ENCODE data around the gene DNPH1.

- TF ChIP-seq CTCF (conservative IDR thresholded peaks at IDR 0.05) (no peak), EZH2 (IDR thresholded peaks at IDR 0.05; ENCODE audit: low read depth) (no peak)
Measured at GRCh38 chr6:43181621-43181941, 47.7 kb downstream of the DNPH1 start.

Data from PC-9 (cell line).